HepG2 (cell line): ENCODE data around the gene CMTM5. TPM values are rescaled to one million over a fixed set of nuclear protein-coding genes. Genes with fewer than 3 reads are reported as not detected.

Experiments
- ATAC-seq: fragments of 200-7000 bp; cut with Tn5 transposase; 3 replicates; pipeline ENCODE4 v1.9.1; 2020; ENCODE audit warnings: mild to moderate bottlenecking, moderate library complexity
- BruUV-seq: library from RNA; stranded (reverse); fragments of 400-500 nt; replicated peaks from 2 replicates; lab custom pipeline; 2021; lab: Mats Ljungman, UMichigan
- CTCF ChIA-PET: fragments of 300-600 bp; formaldehyde crosslinking; extraction: SDS; loops from one replicate; lab custom pipeline; 2021; ENCODE audit warnings: low total read pairs, inconsistent platforms, low intra/inter-chr PET ratio; lab: Yijun Ruan, JAX
- POLR2A ChIA-PET: fragments of 350-600 bp; sonication (Branson Sonifier 250); formaldehyde crosslinking; loops from one replicate; lab custom pipeline; 2020; ENCODE audit warnings: antibody characterized with exemption, inconsistent platforms; lab: Yijun Ruan, JAX
- DNase-seq: peaks from one replicate; pipeline ENCODE4 v3.0.0-alpha.2; 2015; ENCODE audit warnings: low spot score
- FAIRE-seq: peaks from 3 replicates; lab custom pipeline; 2011; peaks lifted over from hg19 to GRCh38; lab: Jason Lieb, UNC
- H2AFZ ChIP-seq: one replicate; pipeline ENCODE4 v1.6.1; 2011; ENCODE audit warnings: low read length, inconsistent platforms
- H3K27ac ChIP-seq: fragments of 300-600 bp; 3 replicates; pipeline ENCODE4 v1.8.0; 2011; ENCODE audit warnings: mixed run types, mild to moderate bottlenecking, mixed read lengths, low read length, inconsistent platforms; ENCODE audit not compliant: insufficient read depth; ENCODE audit errors: extremely low read length
- H3K27me3 ChIP-seq, 2 experiments: fragments of 200-600 bp in 1 of 2; 2 replicates in 1 of 2; 3 replicates in 1 of 2; pipeline versions ENCODE4 v1.6.0 to v1.8.0; 2011; ENCODE audit warnings: low read length in 2 of 2, mild to moderate bottlenecking in 2 of 2, moderate library complexity in 2 of 2, inconsistent platforms in 1 of 2; ENCODE audit not compliant: insufficient read depth in 2 of 2, control insufficient read depth in 1 of 2
- H3K36me3 ChIP-seq, 2 experiments: fragments of 200-600 bp in 1 of 2; replicated peaks in 1 of 2; 2 replicates in 1 of 2; 3 replicates in 1 of 2; pipeline versions ENCODE4 v1.5.1 to v1.8.0; 2011; ENCODE audit warnings: low read length in 2 of 2, inconsistent platforms in 1 of 2; ENCODE audit not compliant: insufficient read depth in 2 of 2, control insufficient read depth in 1 of 2
- H3K4me1 ChIP-seq: 2 replicates; pipeline ENCODE4 v1.5.1; 2012; ENCODE audit warnings: low read length, inconsistent platforms; ENCODE audit not compliant: insufficient read depth
- H3K4me2 ChIP-seq: 2 replicates; pipeline ENCODE4 v1.6.0; 2011; ENCODE audit warnings: low read depth, low read length, inconsistent platforms
- H3K4me3 ChIP-seq, 3 experiments: fragments of 200-600 bp in 1 of 3; sonication (generic), shearing (Covaris generic) in 1 of 3; replicated peaks in 1 of 3; 2 replicates each; pipeline ENCODE4 v1.5.1; 2011 to 2016; ENCODE audit warnings: low read length in 3 of 3, inconsistent platforms in 2 of 3, low read depth in 2 of 3, mild to moderate bottlenecking in 2 of 3, control low read depth in 1 of 3, mixed read lengths in 1 of 3; ENCODE audit not compliant: insufficient read depth in 1 of 3
- H3K79me2 ChIP-seq: one replicate; pipeline ENCODE4 v1.6.1; 2011; ENCODE audit warnings: low read length, inconsistent platforms; ENCODE audit not compliant: insufficient read depth
- H3K9ac ChIP-seq: 2 replicates; pipeline ENCODE4 v1.6.0; 2011; ENCODE audit warnings: mild to moderate bottlenecking, low read depth, low read length, inconsistent platforms; ENCODE audit not compliant: insufficient read depth
- H3K9me3 ChIP-seq: 2 replicates; pipeline ENCODE4 v1.5.1; 2012; ENCODE audit warnings: mild to moderate bottlenecking, low read length
- H4K20me1 ChIP-seq: 2 replicates; pipeline ENCODE4 v1.6.0; 2011; ENCODE audit warnings: inconsistent platforms, mild to moderate bottlenecking, low read length, moderate library complexity; ENCODE audit not compliant: insufficient read depth
- FOXA1 ChIP-seq, 2 experiments: fragments of 450-650 bp in 1 of 2; sonication (generic) in 1 of 2; formaldehyde crosslinking in 1 of 2; IDR thresholded peaks; 2 replicates each; pipeline versions ENCODE4 v1.4.0 to v1.6.1; 2016 to 2020; ENCODE audit warnings: missing genetic modification reagents in 1 of 2
- FOXP4 ChIP-seq: sonication (generic); formaldehyde crosslinking; IDR thresholded peaks from 2 replicates; pipeline ENCODE4 v1.4.0; 2020; ENCODE audit warnings: missing genetic modification reagents
- HMGA1 ChIP-seq: sonication (generic); formaldehyde crosslinking; conservative IDR thresholded peaks from 2 replicates; pipeline ENCODE4 v1.4.0; 2020; ENCODE audit warnings: missing genetic modification reagents
- SIN3A ChIP-seq: IDR thresholded peaks from 2 replicates; pipeline ENCODE4 v1.6.1; 2011; ENCODE audit warnings: low read depth, mild to moderate bottlenecking, control low read depth, low read length, borderline replicate concordance
- STAT6 ChIP-seq: sonication (generic); formaldehyde crosslinking; IDR thresholded peaks from 2 replicates; pipeline ENCODE4 v1.4.0; 2020; ENCODE audit warnings: missing genetic modification reagents, mild to moderate bottlenecking, borderline replicate concordance
- TCF7 ChIP-seq: sonication (generic); IDR thresholded peaks from 2 replicates; pipeline ENCODE4 v1.6.1; 2016; ENCODE audit warnings: antibody characterized with exemption, low read depth
- TEAD3 ChIP-seq: optimal IDR thresholded peaks from 2 replicates; pipeline ENCODE3; 2016; ENCODE audit warnings: borderline replicate concordance
- ZBTB38 ChIP-seq: sonication (generic); formaldehyde crosslinking; IDR thresholded peaks from 2 replicates; pipeline ENCODE4 v1.5.1; 2020; ENCODE audit warnings: mild to moderate bottlenecking, missing genetic modification reagents
- ZNF264 ChIP-seq: sonication (generic); formaldehyde crosslinking; IDR thresholded peaks from 2 replicates; pipeline ENCODE4 v1.4.0; 2020; ENCODE audit warnings: missing genetic modification reagents
- ZNF563 ChIP-seq: sonication (generic); formaldehyde crosslinking; IDR thresholded peaks from 2 replicates; pipeline ENCODE4 v1.8.0; 2022; ENCODE audit warnings: mild to moderate bottlenecking, moderate library complexity, missing genetic modification reagents
- WGBS: methylation state at CpG from one replicate; pipeline ENCODE4 v1.1.6; 2017; ENCODE audit warnings: low lambda C conversion rate; 5-methylcytosine and 5-hydroxymethylcytosine counted together
- in situ Hi-C: cut with HindIII; loops from 2 replicates; pipeline ENCODE4 v1.10.0; 2017; ENCODE audit warnings: low pct_unique_long_range_greater_than_20kb; ENCODE audit not compliant: extremely low pct_ligation_motif_present
- intact Hi-C: fragments of 100-400 bp; cut with micrococcal nuclease; formaldehyde crosslinking; loops from one replicate; pipeline ENCODE4 v1.10.0; 2022; ENCODE audit not compliant: unreplicated experiment
- polyA plus RNA-seq, 8 experiments: library from polyadenylated mRNA; depleted of rRNA in 3 of 8; stranded (reverse) in 7 of 8; unstranded in 1 of 8; fragments of >200 nt; fragmentation: Illumina TruSeq in 4 of 8; extraction: Trizol in 4 of 8; gene quantifications; 2 replicates each; pipeline versions ENCODE4 v1.2.1 to v1.2.3, GENCODE V29; 2011 to 2016; ENCODE audit warnings: low read depth in 4 of 8, missing spikeins in 1 of 8, mixed read lengths in 1 of 8; ENCODE audit not compliant: insufficient read depth in 1 of 8
- total RNA-seq, 5 experiments: library from RNA; depleted of rRNA; stranded (reverse); fragments of >200 nt; fragmentation: Illumina TruSeq; extraction: Trizol; gene quantifications; 2 replicates each; pipeline ENCODE4 v1.2.3, GENCODE V29; 2016; ENCODE audit warnings: low read depth in 1 of 5

CMTM5 gene
- total and polyA plus RNA-seq, 2 of the 13 experiments (the other 11 are each of a cell fraction or from before 2014, with no cell fraction given) = not detected

GRCh38 chr14:23354990-23355389, 21.9 kb upstream of the CMTM5 start:
- WGBS = 57% methylated on average over 6 of the region's 6 CpGs
- ATAC-seq = no peak
- Histone ChIP-seq H4K20me1 (no peaks in the 10 kb centered on the region), H3K4me3 (no peak overlapping the region), H3K4me1 (peaks cover 20% of the 10 kb centered on the region), H3K4me2 (no peak overlapping the region), H2AFZ (no peak overlapping the region), H3K9ac (no peak overlapping the region), H3K27me3 (peaks cover 41 to 92% of the 10 kb centered on the region in 2 experiments), H3K36me3 (no peaks in the 10 kb centered on the region), H3K27ac (no peak overlapping the region), H3K9me3 (no peaks in the 10 kb centered on the region), H3K79me2 (no peaks in the 10 kb centered on the region)
- BruUV-seq = no TSS peak
- no peak for FAIRE-seq
- in situ Hi-C loops (no loop called here), intact Hi-C loops (no loop called here)
- TF ChIP-seq FOXP4 (CRISPR knock-in tag) (no peak), TEAD3 (CRISPR knock-in tag) (no peak), FOXA1 (IDR thresholded peaks at IDR 0.05) (no peak), FOXA1 (CRISPR knock-in tag; IDR thresholded peaks at IDR 0.05) (no peak), HMGA1 (CRISPR knock-in tag) (no peak), ZNF264 (CRISPR knock-in tag) (no peak), SIN3A (no peak), ZBTB38 (CRISPR knock-in tag) (no peak), STAT6 (CRISPR knock-in tag) (no peak), ZNF563 (CRISPR knock-in tag) (no peak), TCF7 (no peak)
- ChIA-PET POLR2A (interaction anchor here (3.4 kb wide), 1 partner anchor 34 kb away, joined by 15 read pairs; the partner anchor contains the start of gene PABPN1), CTCF (no interaction called here)
- no peak for DNase-seq
